ENCODE results near the gene CDK4.
"Not testable (repeated sequence)": the region's sequence is repeated elsewhere in the genome, so short reads cannot be mapped to it uniquely, and the experiment has no call there.

Gene CDK4

GRCh38 chr12:57726884-57727757 lies 25.0 kb downstream of the CDK4 start:
- TF ChIP-seq POLR2AphosphoS5 (IDR thresholded peaks at IDR 0.05; ENCODE audit: low read depth, low read length) (no peak), TAF1 (IDR thresholded peaks at IDR 0.05; ENCODE audit: borderline replicate concordance, low read depth, low read length) (no peak), POLR2A (IDR thresholded peaks at IDR 0.05; ENCODE audit: low read depth, low read length) (no peak)
- DNase-seq (ENCODE audit: insufficient read length) (peak; percentile 13), FAIRE-seq (no peak)

- peak; percentile 14 for DNase-seq (ENCODE audit: insufficient read length)
- FAIRE-seq = no peak
- TF ChIP-seq TAF1 (IDR thresholded peaks at IDR 0.05; ENCODE audit: borderline replicate concordance, low read depth, low read length) = no peak
- no peak for TF ChIP-seq POLR2AphosphoS5 (IDR thresholded peaks at IDR 0.05; ENCODE audit: low read depth, low read length)
- TF ChIP-seq POLR2A (IDR thresholded peaks at IDR 0.05; ENCODE audit: low read depth, low read length) = no peak
Measured at GRCh38 chr12:57726151-57726883, 25.8 kb downstream of the CDK4 start.

DNA sequence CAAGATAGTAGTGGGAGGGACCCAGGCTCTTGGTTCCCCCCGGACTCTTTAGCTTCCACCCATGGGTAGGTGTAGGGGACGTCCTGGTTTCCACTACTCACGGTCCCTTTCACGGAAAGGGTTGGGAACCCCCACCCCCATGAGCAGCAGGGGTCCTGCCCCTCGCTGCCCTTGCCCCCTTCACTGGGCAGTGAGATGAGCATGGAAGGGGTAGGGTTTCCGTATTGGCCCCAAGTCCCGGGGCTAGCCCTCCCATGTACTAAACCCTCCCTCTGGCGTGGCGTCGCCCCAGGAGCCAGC lies 26.3 kb downstream of the CDK4 start:
- no peak for TF ChIP-seq POLR2A (IDR thresholded peaks at IDR 0.05; ENCODE audit: low read depth, low read length)
- no peak for TF ChIP-seq POLR2AphosphoS5 (IDR thresholded peaks at IDR 0.05; ENCODE audit: low read depth, low read length)
- DNase-seq (ENCODE audit: insufficient read length) (no peak), FAIRE-seq (no peak)

DNA sequence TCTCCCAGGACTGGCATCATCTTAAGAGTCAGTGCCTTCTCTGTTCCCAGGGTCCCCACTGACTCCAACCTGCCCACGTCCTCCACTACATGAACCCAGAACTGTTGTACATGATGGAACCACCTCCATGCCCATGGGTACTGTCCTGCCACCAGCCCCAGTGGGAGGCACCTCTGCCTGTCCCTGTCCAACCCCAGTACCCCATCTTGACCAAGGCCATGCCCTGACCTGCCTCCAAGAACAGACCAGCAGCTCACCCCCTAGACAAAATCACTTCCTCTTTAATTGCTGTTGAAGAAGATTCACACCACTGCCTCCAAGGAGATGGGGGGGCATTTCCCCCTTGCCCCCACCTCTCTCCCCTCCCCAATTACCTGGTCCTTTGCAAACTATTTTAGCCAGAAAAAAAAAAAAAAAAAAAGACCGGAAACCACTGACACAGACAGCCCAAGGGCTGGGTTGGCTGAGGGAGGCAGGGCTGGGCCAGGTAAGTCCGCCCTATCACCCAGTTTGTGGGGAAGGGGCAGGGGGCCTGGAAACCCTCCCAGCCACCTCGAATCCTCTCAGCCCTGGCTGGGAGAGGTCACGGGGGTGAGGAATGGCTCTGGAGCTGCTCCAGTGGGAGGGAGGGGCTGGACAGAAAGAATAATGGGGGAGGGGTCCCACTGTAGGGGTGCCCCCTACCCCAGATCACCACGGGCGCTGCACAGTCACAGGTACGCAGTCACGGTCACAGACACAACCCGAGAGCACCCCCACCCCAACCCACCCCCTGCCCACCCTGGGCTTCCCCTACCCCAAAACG lies 27.0 kb downstream of the CDK4 start:
- no peak for DNase-seq (ENCODE audit: insufficient read length)
- FAIRE-seq = no peak
- TF ChIP-seq TAF1 (IDR thresholded peaks at IDR 0.05; ENCODE audit: borderline replicate concordance, low read depth, low read length) = no peak
- no peak for TF ChIP-seq POLR2A (IDR thresholded peaks at IDR 0.05; ENCODE audit: low read depth, low read length)
- 0 out of 2 replicates have a peak, but pooled peaks have one; percentile 31 for TF ChIP-seq POLR2AphosphoS5 (IDR thresholded peaks at IDR 0.05; ENCODE audit: low read depth, low read length)

DNA sequence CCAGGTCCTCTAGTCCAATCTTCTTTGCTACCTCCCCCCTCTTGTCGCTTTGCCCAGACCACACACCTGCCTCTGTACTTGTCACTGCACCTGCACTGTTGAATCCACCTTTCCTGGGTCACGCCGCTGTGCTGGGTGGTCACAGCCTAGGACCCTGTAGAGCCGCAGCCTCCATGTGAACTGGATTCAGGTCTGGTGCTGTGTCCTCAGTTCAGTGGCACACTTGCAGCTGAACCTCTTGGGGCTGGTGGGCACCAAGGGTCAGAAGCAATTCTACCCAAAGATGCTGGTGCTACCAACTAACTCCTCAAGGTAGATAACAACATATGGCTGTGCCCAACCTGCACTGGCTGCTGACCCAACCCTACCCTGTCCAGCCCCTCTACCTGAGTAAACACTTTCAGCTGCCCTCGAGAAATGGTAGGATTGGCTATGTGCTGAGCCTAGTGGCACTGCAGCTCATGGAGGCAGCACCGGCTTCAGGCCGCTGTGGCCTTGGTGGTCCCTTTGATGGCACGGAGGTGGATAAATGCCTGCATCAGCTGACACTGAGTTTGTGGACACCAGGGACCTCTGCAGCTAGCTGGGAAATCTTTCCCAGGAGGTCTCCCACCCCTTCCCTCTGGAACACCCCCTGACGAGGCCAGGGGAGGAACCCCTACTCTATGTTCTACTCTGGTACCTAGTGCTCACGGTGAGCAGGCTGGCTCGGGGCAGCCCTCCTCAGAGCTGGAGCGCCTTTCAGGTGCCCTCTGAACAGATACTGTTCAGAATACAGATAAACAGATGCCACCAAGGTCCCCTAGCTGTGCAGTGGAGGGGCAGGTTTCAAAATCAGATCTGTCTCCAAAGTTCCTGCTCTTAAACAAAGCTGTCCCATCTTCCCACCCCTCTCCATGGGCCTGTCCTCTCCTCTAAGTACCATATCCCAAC lies 27.8 kb downstream of the CDK4 start:
- DNase-seq (ENCODE audit: insufficient read length) (no peak), FAIRE-seq (no peak)
- TF ChIP-seq POLR2A (IDR thresholded peaks at IDR 0.05; ENCODE audit: low read depth, low read length) = no peak
- TF ChIP-seq POLR2AphosphoS5 (IDR thresholded peaks at IDR 0.05; ENCODE audit: low read depth, low read length) = no peak
- no peak for TF ChIP-seq TAF1 (IDR thresholded peaks at IDR 0.05; ENCODE audit: borderline replicate concordance, low read depth, low read length)

- no peak for FAIRE-seq
- TF ChIP-seq POLR2AphosphoS5 (IDR thresholded peaks at IDR 0.05; ENCODE audit: low read depth, low read length) = no peak
- TF ChIP-seq POLR2A (IDR thresholded peaks at IDR 0.05; ENCODE audit: low read depth, low read length) = no peak
- no peak for TF ChIP-seq TAF1 (IDR thresholded peaks at IDR 0.05; ENCODE audit: borderline replicate concordance, low read depth, low read length)
Measured at GRCh38 chr12:57723630-57723962, 28.5 kb downstream of the CDK4 start.

DNA sequence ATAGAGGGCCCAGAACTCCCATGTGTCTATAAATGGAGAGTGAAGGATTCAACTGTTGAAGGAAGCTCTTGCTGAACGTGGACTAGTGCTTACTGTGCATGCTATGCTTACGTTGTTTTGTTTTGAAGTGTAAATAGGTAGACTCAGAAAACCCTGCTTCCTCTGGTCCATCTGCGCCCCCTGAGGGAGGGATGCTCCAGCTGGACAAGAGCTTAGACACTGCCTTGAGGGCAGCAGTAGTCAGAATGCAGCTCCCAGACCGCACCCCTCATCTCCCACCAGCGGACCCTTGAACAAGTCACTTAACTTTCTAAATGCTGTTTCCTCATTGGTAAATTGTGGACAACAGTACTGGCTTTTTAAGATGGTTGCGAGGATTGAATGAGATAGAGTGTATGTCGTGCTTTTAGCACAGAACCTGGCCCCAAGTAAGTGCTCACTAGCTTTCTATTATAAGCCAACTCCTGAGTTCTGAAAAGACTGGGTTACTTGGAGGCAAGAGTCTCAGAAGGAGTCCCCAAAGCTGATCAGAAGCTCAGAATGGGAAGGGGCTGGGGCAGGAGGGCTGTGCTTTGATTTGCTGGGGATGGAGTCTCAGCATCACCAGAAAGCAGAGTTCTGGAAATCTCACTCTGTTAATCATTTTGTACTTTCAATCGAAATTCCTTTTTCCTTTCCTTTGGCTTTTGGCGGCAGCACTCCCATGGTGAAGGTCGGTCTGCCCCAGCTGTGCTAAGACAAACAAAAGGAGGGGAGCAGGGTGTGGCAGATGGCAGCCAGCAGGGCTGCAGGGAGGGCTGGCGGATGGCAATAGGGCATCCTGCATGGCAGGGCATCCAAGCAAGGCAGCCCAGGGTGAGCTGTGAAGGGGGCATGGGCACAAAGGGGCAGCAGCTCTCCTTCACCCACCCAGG lies 29.1 kb downstream of the CDK4 start:
- TF ChIP-seq POLR2AphosphoS5 (IDR thresholded peaks at IDR 0.05; ENCODE audit: low read depth, low read length) (no peak), POLR2A (IDR thresholded peaks at IDR 0.05; ENCODE audit: low read depth, low read length) (peak; percentile 47; the same call in 1 of the 2 replicates), TAF1 (IDR thresholded peaks at IDR 0.05; ENCODE audit: borderline replicate concordance, low read depth, low read length) (no peak)
- FAIRE-seq (no peak), DNase-seq (ENCODE audit: insufficient read length) (no peak)

More at GRCh38 chr12:57723630-57723962, 28.5 kb downstream of the CDK4 start:
- no peak for DNase-seq (ENCODE audit: insufficient read length)

DNA sequence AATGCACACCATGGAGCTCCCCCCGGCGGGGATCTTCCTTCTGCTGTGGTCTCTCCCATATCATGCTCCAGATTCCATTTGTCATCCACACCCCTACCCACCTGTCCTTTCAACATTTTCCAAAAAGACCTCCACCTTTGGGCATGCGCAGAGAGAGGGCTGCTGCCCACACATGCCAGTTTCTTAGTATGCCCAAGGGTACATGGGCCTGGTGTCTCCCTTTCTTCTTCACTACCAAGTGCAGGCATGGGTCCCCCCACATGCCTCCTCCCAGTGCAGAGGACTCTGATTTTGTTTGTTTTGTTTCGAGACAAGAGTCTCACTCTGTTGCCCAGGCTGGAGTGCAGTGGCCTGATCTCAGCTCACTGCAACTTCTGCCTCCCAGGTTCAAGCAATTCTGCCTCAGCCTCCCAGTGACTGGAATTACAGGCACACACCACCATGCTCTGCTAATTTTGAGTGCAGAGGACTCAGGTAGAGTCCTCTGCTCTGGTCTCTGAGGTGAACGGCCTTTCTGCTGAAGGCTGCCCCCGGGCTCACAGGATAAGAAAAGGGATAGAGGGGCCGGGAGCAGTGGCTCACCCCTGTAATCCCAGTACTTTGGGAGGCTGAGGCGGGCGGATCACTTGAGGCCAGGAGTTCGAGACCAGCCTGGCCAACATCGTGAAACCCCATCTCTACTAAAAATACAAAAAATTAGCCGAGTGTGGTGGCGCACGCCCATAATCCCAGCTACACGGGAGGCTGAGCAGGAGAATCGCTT lies 30.1 kb downstream of the CDK4 start:
- not testable (repeated sequence) for FAIRE-seq; DNase-seq (ENCODE audit: insufficient read length)
